ENCODE measurements around the gene TTR.

DNA sequence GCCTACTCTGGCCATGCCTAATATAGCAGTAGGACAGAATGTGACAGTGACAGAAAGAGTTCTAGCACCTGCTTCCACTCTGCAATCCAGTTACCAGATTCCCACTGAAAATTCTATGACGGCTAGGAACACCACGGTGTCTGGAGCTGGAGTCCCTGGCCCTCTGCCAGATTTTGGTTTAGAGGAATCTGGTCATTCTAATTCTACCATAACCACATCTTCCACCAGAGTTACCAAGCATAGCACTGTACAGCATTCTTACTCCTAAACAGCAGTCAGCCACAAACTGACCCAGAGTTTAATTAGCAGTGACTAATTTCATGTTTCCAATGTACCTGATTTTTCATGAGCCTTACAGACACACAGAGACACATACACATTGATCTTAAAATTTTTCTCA is 45.2 kb upstream of the TTR start:
- TF ChIP-seq, protein P1, sequence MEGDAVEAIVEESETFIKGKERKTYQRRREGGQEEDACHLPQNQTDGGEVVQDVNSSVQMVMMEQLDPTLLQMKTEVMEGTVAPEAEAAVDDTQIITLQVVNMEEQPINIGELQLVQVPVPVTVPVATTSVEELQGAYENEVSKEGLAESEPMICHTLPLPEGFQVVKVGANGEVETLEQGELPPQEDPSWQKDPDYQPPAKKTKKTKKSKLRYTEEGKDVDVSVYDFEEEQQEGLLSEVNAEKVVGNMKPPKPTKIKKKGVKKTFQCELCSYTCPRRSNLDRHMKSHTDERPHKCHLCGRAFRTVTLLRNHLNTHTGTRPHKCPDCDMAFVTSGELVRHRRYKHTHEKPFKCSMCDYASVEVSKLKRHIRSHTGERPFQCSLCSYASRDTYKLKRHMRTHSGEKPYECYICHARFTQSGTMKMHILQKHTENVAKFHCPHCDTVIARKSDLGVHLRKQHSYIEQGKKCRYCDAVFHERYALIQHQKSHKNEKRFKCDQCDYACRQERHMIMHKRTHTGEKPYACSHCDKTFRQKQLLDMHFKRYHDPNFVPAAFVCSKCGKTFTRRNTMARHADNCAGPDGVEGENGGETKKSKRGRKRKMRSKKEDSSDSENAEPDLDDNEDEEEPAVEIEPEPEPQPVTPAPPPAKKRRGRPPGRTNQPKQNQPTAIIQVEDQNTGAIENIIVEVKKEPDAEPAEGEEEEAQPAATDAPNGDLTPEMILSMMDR (conservative IDR thresholded peaks at IDR 0.05; ENCODE audit: low read depth, low read length) = no peak
- TF ChIP-seq POLR2A (IDR thresholded peaks at IDR 0.05; ENCODE audit: low read depth, low read length) (no peak), SMC3 (IDR thresholded peaks at IDR 0.05; ENCODE audit: low read depth, low read length) (no peak), RFX5 (IDR thresholded peaks at IDR 0.05; ENCODE audit: low read depth, low read length) (no peak), MXI1 (IDR thresholded peaks at IDR 0.05; ENCODE audit: borderline replicate concordance, low read depth, low read length) (no peak), RCOR1 (IDR thresholded peaks at IDR 0.05; ENCODE audit: insufficient replicate concordance, low read length) (no peak), CEBPB (IDR thresholded peaks at IDR 0.05; ENCODE audit: low read depth, low read length) (no peak)
- TF ChIP-seq, protein P2, sequence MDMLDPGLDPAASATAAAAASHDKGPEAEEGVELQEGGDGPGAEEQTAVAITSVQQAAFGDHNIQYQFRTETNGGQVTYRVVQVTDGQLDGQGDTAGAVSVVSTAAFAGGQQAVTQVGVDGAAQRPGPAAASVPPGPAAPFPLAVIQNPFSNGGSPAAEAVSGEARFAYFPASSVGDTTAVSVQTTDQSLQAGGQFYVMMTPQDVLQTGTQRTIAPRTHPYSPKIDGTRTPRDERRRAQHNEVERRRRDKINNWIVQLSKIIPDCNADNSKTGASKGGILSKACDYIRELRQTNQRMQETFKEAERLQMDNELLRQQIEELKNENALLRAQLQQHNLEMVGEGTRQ (IDR thresholded peaks at IDR 0.05; ENCODE audit: low read depth, low read length) = no peak
